NT2/D1 (cell line): ENCODE measurements around the gene C1RL.

ENCODE experiments used
- SUZ12 ChIP-seq: IDR thresholded peaks from 2 replicates; pipeline ENCODE4 v1.6.1; 2011; ENCODE audit not compliant: insufficient read length, insufficient read depth; ENCODE audit errors: extremely low read depth
- ZNF274 ChIP-seq: IDR thresholded peaks from 2 replicates; pipeline ENCODE4 v1.6.1; 2011; ENCODE audit warnings: mild to moderate bottlenecking, low read depth, low read length

GRCh38 chr12:7068240-7068993 is 40.6 kb downstream of the C1RL start:
- no peak for TF ChIP-seq ZNF274
- no peak for TF ChIP-seq SUZ12
